CD4-positive, alpha-beta T cell treated with Interleukin-15 for 1 hour (primary cell): ENCODE results near the gene KRT17.
A peak's percentile ranks its signal among the peaks of the same experiment; 100 is the strongest.
"Not testable (repeated sequence)": the region's sequence is repeated elsewhere in the genome, so short reads cannot be mapped to it uniquely, and the experiment has no call there.

Experiments
- DNase-seq: peaks from one replicate; pipeline ENCODE4 v3.0.0-alpha.2; 2020

KRT17 gene

DNA sequence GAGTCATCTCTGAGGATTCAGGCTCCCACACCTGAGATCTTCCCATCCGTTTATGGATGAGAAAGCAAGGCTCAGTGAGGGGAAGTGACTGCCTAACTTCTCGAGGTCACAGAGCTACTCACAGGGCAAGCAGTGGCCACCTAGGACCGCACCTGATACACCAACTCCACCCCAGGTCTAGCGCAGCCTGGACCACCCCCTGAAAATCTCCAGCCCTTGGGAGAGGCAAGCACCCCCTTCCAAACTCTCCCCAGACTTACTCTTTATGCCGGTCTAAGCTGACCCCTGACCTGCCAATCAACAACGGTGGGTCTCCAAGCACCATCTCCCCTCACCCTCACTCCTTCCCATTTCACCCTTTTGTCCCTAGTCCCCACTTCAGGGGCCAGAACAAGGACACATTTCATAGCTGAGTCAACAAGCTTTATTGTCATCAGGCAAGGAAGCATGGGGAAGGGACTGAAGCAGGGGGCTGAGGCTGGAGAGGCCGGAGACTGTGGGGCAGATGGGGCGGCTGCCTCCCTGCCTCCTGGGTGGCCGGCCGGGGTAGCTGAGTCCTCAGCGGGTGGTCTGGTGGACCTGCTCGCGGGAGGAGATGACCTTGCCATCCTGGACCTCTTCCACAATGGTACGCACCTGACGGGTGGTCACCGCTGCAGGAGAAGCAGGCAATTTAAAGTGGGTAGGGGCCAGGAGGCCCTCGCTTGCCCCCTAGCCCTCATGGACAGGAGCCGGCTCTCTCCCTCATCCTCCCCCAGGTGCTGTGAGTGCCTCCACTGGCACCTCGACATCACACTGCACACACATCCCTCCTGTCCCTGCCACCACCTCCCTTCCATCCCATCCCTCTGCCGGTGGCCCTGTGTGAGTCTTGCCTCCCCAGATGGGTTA is 5.1 kb downstream of the KRT17 start:
- peak; percentile 15 for DNase-seq

GRCh38 chr17:41618341-41619035 is 5.9 kb downstream of the KRT17 start:
- DNase-seq, result peak; percentile 15

DNA sequence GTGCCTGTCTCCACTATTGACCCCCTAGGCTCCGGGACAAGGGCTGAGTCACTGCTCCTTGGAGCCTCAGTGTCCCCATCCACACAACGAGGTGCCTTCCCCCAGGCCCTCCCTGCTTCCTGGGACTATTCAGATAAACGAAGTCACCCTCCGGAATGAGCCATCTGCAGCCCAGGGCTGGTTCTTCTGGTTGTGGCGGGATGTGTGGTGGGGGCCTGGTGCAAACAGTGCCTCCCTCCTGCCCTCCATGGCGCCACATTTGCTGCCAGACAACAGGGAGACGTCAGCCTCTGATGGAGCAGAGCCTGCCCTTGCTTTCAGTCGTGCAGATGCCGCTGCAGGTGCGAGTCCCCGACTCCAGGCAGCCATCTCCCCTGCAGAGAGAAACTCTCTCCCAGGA is 6.7 kb downstream of the KRT17 start:
- peak; percentile 14 for DNase-seq

- DNase-seq, result peak; percentile 5
Measured at GRCh38 chr17:41617136-41617535, 7.2 kb downstream of the KRT17 start.

DNA sequence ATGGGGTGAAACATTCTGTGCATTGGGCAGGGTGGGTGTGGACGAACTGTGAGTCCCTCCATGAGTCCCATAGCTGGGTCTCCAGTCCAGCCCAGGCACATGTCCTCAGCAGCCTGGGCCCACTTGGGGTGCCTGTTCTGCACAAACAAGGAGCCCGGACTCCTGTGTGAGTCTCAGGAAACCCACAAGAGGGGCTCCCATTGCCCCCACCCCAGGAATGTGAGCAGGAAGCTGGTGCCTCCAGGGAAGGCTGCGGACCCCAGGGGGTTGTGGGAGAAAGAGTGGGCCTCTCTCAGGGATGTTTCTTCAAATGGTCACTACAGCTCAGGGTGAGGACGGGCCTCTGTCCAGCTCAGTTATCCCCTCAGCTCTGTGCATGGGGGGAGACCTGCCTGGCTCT is 7.9 kb downstream of the KRT17 start:
- DNase-seq, result peak; percentile 1

GRCh38 chr17:41615454-41615853 is 8.9 kb downstream of the KRT17 start:
- DNase-seq, result no peak

GRCh38 chr17:41614767-41615166 is 9.6 kb downstream of the KRT17 start:
- DNase-seq, result not testable (repeated sequence)

DNA sequence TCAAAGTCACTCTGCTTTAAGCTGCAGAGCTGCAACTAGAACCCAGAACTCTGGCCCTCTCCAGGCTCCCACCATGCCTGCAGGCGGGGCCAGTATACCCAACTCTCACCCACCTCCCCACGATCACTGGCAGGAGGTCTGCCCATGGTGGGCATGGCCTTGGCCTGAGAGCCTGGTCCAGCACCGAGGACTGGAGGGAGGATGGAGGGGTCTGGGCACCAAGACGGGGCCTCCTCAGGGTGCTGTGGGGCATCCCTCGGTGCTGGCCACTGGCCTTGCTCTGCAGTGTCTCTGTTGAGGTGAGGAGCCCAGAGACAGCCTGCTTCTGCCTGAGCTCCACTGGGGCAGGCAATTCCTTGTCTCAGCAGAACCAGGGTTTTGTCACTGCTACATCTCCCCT is 10.3 kb downstream of the KRT17 start:
- DNase-seq, result no peak

DNA sequence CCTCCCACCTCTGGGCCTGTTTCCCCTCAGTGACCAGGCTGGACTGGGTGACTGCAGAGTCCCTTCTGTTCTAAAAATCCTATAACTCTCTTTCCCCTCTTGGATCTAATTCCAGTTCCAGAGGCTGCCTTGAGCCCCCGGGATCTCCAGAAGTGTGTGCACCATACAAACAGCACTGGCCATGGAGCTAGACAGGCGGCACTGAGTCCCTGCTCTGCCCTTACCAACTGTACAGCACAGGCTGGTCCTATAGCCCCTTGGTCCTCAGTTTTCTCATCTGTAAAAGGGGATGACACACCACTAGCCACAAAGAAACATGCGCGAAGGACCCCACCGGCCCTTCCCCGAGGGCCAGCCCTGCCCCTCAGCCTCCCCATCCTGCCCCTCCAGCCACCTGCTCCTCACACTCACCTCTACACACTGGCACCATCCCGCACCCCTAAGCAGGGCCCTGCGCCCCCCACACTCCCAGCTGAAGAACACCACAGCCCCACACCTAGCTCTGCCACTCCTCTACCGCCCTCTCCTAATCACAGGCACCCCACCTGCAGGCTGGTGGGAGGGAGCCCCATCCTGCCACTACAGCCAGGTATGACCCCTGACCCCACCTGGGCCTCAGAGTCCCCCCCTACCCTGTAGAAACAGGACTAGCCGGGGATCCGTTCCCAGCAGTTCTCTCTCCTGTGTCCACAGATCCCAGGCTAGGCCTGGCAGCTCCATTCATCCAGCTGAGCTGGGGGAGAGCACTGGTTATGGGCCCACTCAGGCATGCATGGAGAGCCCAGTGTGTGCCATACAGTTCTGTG is 10.9 kb downstream of the KRT17 start:
- DNase-seq, result peak; percentile 8

DNA sequence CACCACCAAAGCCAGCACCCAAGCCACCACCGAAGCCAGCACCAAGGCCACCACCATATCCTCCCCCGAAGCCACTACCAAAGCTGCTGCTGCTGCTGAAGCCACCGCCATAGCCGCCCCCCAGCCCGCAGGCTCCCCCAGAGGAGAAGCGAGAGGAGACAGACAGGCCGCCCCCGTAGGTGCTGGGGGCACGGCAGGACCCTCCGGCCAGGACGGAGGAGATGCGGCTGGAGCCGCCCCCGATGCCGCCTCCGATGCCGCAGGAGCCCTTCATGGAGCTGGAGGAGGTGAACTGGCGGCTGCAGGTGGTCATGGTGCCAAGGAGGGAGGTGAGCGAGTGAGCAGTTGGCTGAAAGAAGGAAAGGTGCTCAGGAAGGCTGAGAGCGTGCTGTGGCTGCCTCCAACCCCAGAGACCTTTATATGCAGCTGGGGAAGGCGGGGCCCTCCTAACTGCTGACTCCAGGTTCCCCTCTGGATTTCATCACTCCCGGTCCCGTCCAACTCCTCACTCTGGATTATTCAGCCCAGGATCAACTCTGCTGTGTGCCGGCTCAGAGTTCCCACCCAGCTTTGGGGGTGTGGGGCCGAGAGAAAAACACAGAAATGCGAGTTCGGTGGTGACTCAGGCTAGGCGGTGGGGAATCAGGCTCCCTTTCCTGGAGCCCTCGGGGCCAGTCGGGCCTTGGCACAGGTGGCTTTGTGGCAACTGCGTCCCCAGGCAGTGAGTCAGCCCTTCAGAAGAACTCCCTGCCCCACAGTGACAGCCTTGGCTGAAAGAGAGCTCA is 11.8 kb downstream of the KRT17 start, which contains the start of gene KRT16:
KRT16 (minus strand) TSS at position 392 of the 785 bp plus-strand sequence; CDS start at position 313, 79 bp downstream.
- DNase-seq, result not testable (repeated sequence)

- peak; percentile 14 for DNase-seq
Measured at GRCh38 chr17:41610965-41611640, 13.3 kb downstream of the KRT17 start.

- DNase-seq, result peak; percentile 9
Measured at GRCh38 chr17:41610061-41610517, 14.3 kb downstream of the KRT17 start.

- DNase-seq, result not testable (repeated sequence)
Measured at GRCh38 chr17:41606930-41607329, 17.4 kb downstream of the KRT17 start.

- DNase-seq, result no peak
Measured at GRCh38 chr17:41602524-41602923, 21.9 kb downstream of the KRT17 start.

GRCh38 chr17:41600318-41600717 is 24.1 kb downstream of the KRT17 start:
- no peak for DNase-seq

DNA sequence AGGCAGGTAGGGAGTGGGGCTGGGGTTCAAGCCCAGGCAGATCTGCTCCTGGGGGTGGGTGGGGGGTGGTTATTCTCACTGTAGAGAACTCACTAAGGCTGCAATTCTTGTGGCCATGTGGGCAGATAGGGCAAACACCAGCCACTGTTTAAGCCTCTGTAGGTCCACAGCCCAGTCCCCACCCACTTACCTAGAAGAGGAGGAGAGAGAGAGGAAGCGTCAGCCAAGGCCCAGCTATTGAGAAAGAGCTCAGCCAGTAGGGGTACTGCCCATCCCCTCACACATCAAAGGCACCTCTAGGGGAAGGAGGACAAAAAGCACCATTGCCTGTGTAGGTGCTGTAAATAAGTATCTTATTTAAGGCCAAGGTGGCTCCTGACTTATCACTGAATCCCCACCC is 24.7 kb downstream of the KRT17 start:
- no peak for DNase-seq

- no peak for DNase-seq
Measured at GRCh38 chr17:41595585-41595984, 28.8 kb downstream of the KRT17 start.

DNA sequence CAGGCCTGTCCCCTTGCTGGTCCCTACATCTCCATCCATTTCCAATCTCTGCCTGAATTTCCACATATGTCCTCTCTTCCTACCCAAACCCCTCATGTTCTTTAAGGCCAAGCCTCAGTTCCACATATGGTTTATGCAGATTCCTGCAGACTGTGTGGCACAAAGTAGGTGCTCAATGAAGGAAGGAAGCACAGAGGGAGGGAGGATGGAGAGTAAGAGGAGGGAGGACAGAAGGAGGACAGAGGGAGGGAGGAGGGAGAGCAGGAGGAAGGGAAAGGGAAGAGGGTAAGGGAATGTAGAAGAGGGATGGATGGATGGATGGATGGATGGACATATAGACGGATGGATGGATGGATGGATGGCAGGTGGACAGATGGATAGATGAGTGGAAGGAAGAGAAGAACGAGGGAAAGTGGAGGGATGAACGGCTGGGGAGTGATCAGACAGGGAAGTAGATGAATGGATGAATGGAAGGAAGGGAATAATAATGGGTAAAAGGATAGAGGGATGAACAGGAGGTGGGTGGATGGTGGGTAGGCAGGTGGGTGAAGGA is 29.9 kb downstream of the KRT17 start:
- DNase-seq, result no peak

- no peak for DNase-seq
Measured at GRCh38 chr17:41593306-41593981, 30.9 kb downstream of the KRT17 start.

GRCh38 chr17:41592601-41593305 is 31.6 kb downstream of the KRT17 start:
- DNase-seq, result no peak
